CD4-positive, alpha-beta T cell treated with Interleukin-4 for 1 hour (primary cell): ENCODE data around the gene TUT1.
"Not testable (repeated sequence)": the region's sequence is repeated elsewhere in the genome, so short reads cannot be mapped to it uniquely, and the experiment has no call there.

Experiments used
- DNase-seq, 2 donors: peaks; one replicate each; pipeline ENCODE4 v3.0.0-alpha.2; 2020 to 2022

Gene TUT1

DNA sequence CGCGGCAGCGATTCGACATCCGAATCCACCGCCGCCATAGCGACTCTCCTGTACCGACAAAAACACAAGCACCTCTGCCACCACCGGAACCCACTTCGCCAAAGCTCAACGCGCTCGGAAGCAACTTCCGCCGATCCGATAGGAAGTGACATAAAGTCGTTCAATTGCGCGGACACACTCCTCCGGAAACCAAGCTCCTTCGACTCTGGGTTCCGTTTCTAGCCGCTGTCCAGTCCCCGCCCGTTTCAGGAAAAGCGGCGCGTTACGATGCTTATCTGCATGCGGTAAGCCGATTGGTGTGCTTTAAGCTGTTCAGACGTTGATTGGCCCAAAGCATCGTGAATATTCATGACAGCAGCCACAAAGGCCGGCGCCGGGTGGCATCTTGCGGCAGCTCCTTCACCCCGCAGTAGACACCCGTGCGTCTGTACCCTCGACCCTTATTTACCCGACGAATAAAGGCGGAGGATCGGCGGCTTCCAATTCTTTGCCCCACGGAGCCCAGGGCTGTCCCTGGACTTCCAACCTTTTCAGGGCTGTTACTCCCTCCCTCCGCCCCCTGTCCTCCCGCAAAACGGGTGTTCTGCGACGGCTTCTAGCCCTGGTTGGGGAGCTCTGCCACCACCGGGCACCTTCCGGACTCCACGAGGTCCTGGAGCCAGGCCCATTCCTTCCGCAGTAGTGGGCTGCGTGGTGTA is at the start of gene TUT1:
Gene TUT1, minus strand, starts transcription at position 76 of the 698 bp plus-strand sequence. Its CDS starts 38 bp downstream, at position 38.
- DNase-seq, result peak; percentile 98 to 99

GRCh38 chr11:62632492-62632891 is 41.2 kb upstream of the TUT1 start:
- DNase-seq, result no peak

GRCh38 chr11:62627713-62628112 is 36.4 kb upstream of the TUT1 start:
- DNase-seq, result peak; percentile 20 to 29

- no peak for DNase-seq
Observed at GRCh38 chr11:62622476-62623089, 31.3 kb upstream of the TUT1 start.

DNA sequence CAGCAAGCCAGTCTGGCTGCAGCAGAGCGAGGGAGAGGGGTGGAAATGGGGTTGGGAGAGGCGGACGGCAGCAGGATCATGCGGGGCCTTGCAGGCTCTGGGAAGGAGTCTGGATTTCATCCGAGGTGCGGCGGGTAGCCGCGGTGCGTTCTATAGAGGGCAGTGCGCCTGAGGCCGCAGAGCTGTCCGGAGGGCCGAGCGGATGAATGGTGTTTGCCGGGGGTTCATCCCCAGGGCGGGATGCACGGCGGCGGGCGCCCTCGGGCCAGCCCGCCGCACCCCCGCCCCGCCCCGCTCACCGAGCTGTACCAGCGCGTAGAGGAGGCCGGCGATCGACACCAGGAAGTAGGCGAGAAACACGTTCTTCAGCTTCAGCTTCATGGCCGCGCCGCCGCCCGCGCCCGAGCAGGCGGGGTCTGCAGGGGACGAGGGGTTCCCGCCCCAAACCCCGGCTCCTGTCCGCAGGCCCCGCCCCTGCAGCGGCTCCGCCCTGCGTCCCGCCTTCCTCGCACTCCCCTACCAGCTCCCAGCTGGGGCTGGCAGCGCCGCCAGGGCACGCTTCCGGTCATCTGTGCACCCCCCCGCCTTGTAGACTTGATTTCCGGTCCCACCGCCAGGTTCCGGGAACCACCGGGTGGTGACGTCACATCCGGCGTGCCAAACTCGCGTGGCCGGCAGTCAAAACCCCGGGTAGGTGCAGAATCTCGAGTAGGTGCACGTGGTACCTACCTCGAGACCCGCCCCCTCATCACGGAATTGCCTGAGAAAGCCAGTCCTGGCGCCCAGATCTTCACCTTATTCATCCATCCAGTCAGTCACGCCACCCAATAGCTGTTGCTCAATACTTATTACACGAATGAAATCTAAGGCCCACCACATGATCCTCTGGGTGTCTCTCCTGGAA is 30.5 kb upstream of the TUT1 start, which contains the start of gene B3GAT3:
Gene B3GAT3, minus strand, starts transcription at position 420 of the 904 bp plus-strand sequence. Its CDS starts 39 bp downstream, at position 381.
- DNase-seq, result peak; percentile 99

DNA sequence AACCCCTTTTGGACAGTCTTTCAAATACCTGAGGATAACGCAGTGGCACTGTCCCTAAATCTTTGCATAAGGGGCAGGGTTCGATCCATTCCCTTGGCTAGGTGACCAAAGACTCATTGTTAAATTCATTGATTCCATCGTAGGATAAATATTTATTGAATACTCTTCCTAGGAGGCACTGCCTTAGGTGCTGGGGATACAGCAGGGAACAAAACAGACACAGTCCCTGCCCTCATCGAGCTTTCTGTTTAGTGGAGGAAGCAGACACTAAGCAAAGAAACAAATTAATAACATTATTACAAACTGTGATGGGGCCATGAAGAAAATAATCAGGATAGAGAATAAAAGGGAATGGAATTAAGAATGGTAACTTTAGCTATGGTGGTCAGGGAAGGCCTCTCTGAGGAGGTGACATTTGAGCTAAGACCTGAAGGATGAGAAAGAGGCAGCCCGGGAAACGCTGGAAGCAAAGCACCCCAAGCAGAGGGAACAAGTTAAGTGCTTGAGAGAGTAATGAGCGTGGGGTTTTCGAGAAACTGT is 29.8 kb upstream of the TUT1 start:
- DNase-seq, result no peak

DNA sequence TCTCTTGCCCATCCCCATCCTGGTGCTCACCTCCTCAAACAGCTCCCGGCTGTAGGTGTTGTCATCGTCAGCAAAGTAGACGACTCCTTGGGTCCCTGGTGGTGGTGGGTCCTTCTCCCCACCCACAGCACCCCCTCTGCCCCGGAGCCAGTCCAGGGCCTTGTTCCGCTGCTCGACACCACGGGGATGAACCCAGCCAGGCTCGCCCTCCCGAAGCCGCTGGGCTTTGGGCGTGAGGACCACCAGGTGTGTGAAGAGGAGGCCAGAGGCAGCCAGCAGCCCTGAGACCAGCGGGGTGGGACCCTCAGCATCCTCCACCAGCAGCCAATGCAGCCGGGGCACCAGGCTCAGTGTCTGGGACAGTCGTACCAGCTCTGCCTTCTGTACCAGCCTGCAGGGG is 25.6 kb upstream of the TUT1 start:
- DNase-seq, result not testable (repeated sequence)

DNA sequence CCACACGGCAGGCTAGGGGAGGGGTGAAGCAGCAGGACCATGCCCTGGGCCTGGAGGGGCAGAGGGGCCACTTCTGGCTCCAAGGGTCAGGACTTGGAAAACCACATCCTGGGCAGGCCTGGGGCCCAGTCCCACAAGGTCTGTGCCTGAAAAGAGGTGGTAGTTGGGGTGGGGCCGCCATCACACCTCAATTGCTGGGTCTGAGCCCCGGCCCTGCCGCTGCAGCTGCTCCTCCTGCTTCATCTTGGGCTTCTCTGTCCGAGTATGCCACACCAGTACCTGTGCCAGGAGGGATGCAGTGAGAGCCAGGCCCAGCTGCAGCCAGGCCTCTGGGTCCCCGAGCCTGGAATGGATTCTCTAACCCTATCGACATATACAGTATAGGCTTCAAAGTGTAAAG is 24.2 kb upstream of the TUT1 start:
- no peak for DNase-seq

DNA sequence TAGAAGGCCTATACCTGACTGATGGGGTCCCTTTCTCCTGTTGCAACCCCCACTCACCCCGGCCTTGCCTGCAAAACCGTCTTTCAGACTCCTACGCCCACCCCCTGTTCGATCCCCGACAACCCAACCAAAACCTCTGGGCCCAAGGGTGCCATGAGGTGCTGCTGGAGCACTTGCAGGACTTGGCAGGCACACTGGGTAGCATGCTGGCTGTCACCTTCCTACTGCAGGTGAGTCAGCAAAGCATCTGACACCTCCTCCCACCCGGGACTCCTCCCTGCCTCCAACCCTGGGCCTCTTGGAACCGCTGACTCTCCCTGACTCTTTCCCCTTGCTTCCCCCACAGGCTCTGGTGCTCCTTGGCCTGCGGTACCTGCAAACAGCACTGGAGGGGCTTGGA is 23.0 kb upstream of the TUT1 start:
- DNase-seq, result no peak

DNA sequence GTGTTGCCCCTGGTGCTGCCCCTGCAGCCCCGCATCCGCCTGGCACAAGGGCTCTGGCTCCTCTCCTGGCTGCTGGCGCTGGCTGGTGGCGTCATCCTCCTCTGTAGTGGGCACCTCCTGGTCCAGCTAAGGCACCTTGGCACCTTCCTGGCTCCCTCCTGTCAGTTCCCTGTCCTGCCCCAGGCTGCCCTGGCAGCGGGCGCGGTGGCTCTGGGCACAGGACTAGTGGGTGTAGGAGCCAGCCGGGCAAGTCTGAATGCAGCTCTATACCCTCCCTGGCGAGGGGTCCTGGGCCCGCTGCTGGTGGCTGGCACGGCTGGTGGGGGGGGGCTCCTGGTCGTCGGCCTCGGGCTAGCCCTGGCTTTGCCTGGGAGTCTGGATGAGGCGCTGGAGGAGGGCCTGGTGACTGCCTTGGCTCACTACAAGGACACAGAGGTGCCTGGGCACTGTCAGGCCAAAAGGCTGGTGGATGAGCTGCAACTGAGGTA is 22.0 kb upstream of the TUT1 start:
- no peak for DNase-seq

DNA sequence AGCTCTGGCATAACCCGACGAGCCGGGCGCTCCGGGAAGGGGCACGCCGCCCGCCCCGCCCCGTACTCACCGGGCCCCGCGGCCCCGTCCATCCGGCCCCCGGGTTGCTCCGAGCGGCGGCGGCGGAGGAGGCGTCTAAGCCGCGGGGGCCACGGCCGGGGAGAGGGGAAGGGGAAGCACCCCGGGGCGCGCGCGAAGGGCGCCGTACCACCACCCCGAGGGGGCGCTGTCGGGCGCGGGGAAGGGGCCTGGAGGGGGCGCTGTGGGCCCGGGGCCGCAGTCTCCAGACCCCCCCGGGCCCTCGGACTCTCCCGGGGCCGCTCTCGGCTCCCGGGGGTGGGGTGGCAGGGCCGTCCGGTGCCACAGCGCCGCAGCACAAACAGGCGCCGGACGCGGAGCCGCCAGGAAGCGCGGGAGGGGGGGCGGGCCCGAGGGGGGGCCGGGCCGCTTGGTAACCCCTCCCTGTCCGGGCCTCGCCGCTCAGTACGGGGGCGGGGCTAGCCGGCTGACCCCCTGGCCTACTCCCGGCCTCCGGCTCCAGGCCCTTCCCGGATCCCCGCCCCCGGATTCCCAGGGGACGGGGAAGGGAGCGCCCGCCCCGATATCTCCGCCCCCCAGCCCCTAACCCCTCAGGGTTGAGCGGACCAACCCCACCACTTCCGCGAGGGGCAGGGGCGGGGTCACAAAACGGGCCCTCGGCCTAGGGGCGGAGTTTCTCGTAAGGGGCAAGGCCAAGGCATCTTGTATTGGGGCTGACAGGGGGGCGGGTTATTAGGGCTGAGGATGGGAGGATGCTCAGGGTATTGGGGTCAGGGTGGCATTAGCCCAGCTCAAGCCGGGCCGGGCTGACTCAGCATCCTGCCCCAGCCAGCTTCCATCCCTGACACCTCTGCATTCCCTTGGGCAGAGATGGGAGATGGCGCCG is 21.3 kb upstream of the TUT1 start, which contains the start of the genes EML3 and ROM1:
Gene EML3, minus strand, starts transcription at position 410 of the 925 bp plus-strand sequence. Its CDS starts 318 bp downstream, at position 92.
Gene ROM1, plus strand, starts transcription at position 892 of the 925 bp plus-strand sequence. Its CDS starts 25 bp downstream, at position 917.
- peak; percentile 92 to 94 for DNase-seq

DNA sequence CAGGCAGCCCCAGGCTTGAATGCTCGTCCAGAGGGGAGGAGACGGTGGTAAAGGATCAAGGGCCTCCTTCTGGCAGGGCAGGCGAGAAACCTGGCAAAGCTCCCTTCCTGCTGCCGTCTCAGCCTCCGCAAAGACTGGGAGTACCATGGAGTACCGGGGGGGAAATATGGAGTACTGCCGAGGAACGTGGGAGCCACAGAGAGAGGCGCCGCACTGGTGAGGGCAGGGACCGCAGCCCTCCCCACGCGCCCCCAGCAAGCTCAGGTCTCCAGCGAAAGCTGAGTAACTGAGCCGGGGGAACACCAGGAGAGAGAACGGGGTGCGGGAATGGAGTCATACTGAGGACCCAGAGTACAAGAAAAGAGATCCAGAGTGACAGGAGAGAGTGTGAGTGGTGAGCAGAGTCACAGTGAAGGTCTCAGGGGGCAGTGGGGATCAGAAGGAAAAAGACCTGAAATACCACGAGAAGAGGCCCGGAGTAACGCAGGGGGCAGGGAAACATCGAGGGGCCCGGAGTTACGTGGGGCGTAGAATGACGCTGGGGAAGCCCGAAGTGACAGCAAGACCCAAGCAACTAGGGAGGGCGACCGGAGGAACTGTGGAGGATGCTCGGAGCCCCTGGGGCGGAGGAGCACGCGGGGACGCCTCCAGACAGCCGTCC is 20.5 kb upstream of the TUT1 start:
- DNase-seq, result peak in 1 of 2 donors; percentile 70

- DNase-seq, result no peak
Observed at GRCh38 chr11:62610814-62611704, 19.7 kb upstream of the TUT1 start.

- no peak for DNase-seq
Observed at GRCh38 chr11:62610403-62610802, 19.1 kb upstream of the TUT1 start.

DNA sequence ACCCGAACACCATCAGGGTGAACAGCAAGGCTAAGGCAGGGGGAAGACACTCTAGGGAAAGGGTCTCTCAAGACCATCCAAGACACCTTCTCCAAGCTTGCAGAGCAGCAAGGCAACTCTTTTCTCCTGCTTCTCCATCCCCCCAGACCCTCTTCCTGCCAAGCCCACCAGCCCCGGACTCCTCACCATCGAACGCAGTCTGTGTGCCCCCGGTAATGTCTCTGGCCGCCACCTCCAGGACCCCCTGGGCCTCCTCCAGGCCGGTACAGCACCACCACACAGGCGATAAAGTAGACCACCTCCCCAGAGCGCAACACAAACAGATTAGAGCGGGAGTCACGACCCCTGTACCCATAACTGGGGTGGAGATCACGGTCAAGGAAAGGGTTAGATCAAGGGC is 17.5 kb upstream of the TUT1 start:
- no peak for DNase-seq

- DNase-seq, result peak in 1 of 2 donors; percentile 49
Observed at GRCh38 chr11:62607714-62608113, 16.4 kb upstream of the TUT1 start.

DNA sequence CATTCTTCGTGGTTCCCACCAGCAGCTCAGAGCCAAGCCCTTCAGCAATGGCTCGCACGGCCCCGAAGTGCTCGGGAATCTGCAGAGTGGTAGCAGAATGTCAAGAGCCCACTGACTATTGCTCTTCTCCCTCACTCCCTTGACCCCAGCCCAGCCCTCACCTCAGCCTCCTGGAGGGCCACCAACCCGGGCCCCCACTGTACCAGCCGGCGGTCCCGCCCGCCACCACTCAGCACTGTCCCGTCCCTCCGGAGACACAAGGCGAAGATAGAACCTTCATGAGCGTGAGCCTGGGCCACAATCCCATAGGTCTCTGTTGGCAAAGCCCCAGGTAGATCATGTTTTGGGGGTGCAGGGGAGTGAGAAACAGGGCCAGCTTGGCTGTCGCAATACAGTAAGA is 14.6 kb upstream of the TUT1 start:
- DNase-seq, result no peak

DNA sequence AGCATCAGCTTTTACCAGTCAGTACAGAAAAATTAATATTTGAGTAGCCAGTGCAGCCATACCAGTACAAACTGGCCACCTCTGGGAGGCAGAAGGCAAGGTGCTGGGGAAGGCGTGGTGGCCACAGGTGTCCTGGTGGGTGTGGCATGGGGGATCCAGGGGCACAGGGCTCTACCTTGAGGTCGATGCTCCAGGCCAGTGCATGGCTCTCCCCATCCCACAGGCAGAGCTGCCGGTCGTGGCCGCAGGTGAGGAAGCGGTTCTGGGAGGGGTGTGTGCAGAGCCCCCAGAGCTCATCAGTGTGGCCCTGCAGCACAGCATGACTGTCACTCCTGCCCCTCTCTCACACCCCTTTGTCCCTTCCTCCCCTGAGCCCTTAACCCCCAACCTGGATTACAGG is 14.1 kb upstream of the TUT1 start:
- no peak for DNase-seq

DNA sequence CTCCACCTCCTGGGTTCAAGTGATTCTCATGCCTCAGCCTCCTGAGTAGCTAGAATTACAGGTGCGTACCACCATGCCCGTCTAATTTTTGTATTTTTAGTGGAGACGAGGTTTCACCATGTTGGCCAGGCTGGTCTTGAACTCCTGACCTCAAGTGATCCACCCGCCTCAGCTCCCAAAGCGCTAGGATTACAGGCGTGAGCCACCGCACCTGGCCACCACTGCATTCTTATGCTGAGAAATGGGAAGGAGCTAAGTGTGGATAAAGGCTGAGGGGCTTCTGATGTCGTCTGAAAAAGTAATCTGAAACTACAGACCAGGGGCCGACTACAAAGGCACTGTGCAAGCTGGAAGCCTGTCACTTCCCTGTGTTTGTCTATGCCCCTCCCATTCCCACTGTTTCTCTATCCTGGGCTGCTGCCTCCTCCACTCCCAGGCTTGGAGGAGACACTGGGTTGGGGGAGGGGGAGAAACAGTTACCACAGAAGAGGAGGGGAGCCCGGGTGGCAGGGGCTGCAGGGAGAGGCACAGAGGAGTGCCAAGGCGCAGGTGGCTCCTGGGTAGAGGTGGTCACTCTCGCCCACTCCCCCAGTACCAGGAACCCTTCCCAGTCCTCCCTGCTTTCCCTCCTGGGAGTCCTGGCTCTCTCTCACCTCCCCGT is 13.3 kb upstream of the TUT1 start:
- DNase-seq, result no peak
